A673 (cell line): Measurements from ENCODE around the gene DYNC2LI1. TPM values are rescaled to one million over a fixed set of nuclear protein-coding genes. Genes with fewer than 3 reads are reported as not detected.

Experiments
- BruUV-seq: library from RNA; stranded (reverse); fragments of 400-500 nt; replicated peaks from 2 replicates; lab custom pipeline; 2021; lab: Mats Ljungman, UMichigan
- CTCF ChIA-PET: fragments of 300-600 bp; sonication (Branson Sonifier 250); formaldehyde crosslinking; loops from one replicate; lab custom pipeline; 2022; ENCODE audit warnings: antibody characterized with exemption; lab: Charles Lee
- POLR2A ChIA-PET: fragments of 300-600 bp; sonication (Branson Sonifier 250); formaldehyde crosslinking; loops from one replicate; lab custom pipeline; 2022; ENCODE audit warnings: antibody characterized with exemption; ENCODE audit not compliant: low non-redundant PET; lab: Charles Lee
- DNase-seq: peaks from one replicate; pipeline ENCODE4 v3.0.0-alpha.2; 2015; ENCODE audit warnings: low spot score
- H3K27ac ChIP-seq: fragments of 200-600 bp; sonication (generic); 2 replicates; pipeline ENCODE4 v1.5.1; 2016; ENCODE audit warnings: mixed run types, low read depth, mild to moderate bottlenecking, mixed read lengths, antibody characterized with exemption, low read length; ENCODE audit not compliant: poor library complexity, severe bottlenecking
- H3K27me3 ChIP-seq: fragments of 200-600 bp; sonication (generic); replicated peaks from 2 replicates; pipeline ENCODE4 v1.6.1; 2017; ENCODE audit warnings: mixed run types, low read depth, mild to moderate bottlenecking, mixed read lengths, antibody characterized with exemption, low read length; ENCODE audit not compliant: insufficient read depth, poor library complexity
- H3K36me3 ChIP-seq: fragments of 200-600 bp; sonication (generic); 2 replicates; pipeline ENCODE4 v1.6.1; 2016; ENCODE audit warnings: mixed run types, mild to moderate bottlenecking, mixed read lengths, antibody characterized with exemption, low read length; ENCODE audit not compliant: insufficient read depth, poor library complexity, severe bottlenecking
- H3K4me1 ChIP-seq: fragments of 200-600 bp; sonication (generic); 2 replicates; pipeline ENCODE4 v1.6.1; 2017; ENCODE audit warnings: mixed run types, mild to moderate bottlenecking, mixed read lengths, antibody characterized with exemption, low read length; ENCODE audit not compliant: insufficient read depth, poor library complexity, severe bottlenecking
- H3K4me3 ChIP-seq: fragments of 200-600 bp; sonication (generic); 2 replicates; pipeline ENCODE4 v1.5.1; 2016; ENCODE audit warnings: low read depth, mixed run types, mild to moderate bottlenecking, mixed read lengths, low read length; ENCODE audit not compliant: poor library complexity, severe bottlenecking
- H3K9me3 ChIP-seq: fragments of 200-600 bp; sonication (generic); 2 replicates; pipeline ENCODE4 v1.6.1; 2016; ENCODE audit warnings: mixed run types, low read depth, mild to moderate bottlenecking, mixed read lengths, antibody characterized with exemption, low read length; ENCODE audit not compliant: poor library complexity, severe bottlenecking
- CTCF ChIP-seq: fragments of 300-800, 200-600 bp; sonication (generic); conservative IDR thresholded peaks from 2 replicates; pipeline ENCODE4 v1.5.1; 2017; ENCODE audit warnings: low read depth, mild to moderate bottlenecking, antibody characterized with exemption, low read length, moderate library complexity, mixed read lengths
- EZH2 ChIP-seq: fragments of 200-600 bp; sonication (generic); IDR thresholded peaks from 2 replicates; pipeline ENCODE4 v1.6.1; 2017; ENCODE audit warnings: borderline replicate concordance, low read depth, mild to moderate bottlenecking, mixed read lengths, antibody characterized with exemption, low read length; ENCODE audit not compliant: poor library complexity, severe bottlenecking
- intact Hi-C: fragments of 100-400 bp; cut with micrococcal nuclease; formaldehyde crosslinking; loops from one replicate; pipeline ENCODE4 v1.10.0; 2022; ENCODE audit not compliant: unreplicated experiment
- total RNA-seq: library from RNA; stranded (reverse); gene quantifications from 2 replicates; pipeline ENCODE4 v1.2.3, GENCODE V29; 2021

DYNC2LI1 gene
- total RNA-seq, 1 experiment from 2014 or later, result 14.8 TPM

- Histone ChIP-seq H3K27ac (no peak overlapping the region), H3K36me3 (no peaks in the 10 kb centered on the region), H3K9me3 (no peaks in the 10 kb centered on the region), H3K4me1 (no peaks in the 10 kb centered on the region), H3K4me3 (no peak overlapping the region), H3K27me3 (peaks cover 34% of the 10 kb centered on the region)
- BruUV-seq, result no TSS peak
- TF ChIP-seq CTCF, result no peak
- no peak for TF ChIP-seq EZH2
- no peak for DNase-seq
- intact Hi-C loops, result no loop called here
- ChIA-PET CTCF (no interaction called here), POLR2A (interaction anchor here (0.6 kb wide), 1 partner anchor 909 kb away, joined by 3 read pairs; no protein-coding TSS in a partner anchor)
Measured at GRCh38 chr2:43853141-43854081, 79.6 kb downstream of the DYNC2LI1 start.

GRCh38 chr2:43854671-43855070, 80.8 kb downstream of the DYNC2LI1 start:
- intact Hi-C loops, result no loop called here
- Histone ChIP-seq H3K9me3 (no peaks in the 10 kb centered on the region), H3K4me3 (no peak overlapping the region), H3K36me3 (no peaks in the 10 kb centered on the region), H3K27ac (no peak overlapping the region), H3K4me1 (no peaks in the 10 kb centered on the region), H3K27me3 (peaks cover 44% of the 10 kb centered on the region)
- no peak for DNase-seq
- TF ChIP-seq EZH2, result no peak
- no peak for TF ChIP-seq CTCF
- ChIA-PET POLR2A (no interaction called here), CTCF (interaction anchor here (0.5 kb wide), 1 partner anchor 13 kb away, joined by 3 read pairs; no protein-coding TSS in a partner anchor)
- BruUV-seq, result no TSS peak

GRCh38 chr2:43855292-43855691, 81.5 kb downstream of the DYNC2LI1 start:
- no peaks in the 10 kb centered on the region for H3K4me1 ChIP-seq
- H3K9me3 ChIP-seq, result no peaks in the 10 kb centered on the region
- no TSS peak for BruUV-seq
- CTCF ChIA-PET, result no interaction called here
- H3K27me3 ChIP-seq, result peaks cover 50% of the 10 kb centered on the region
- no peak overlapping the region for H3K27ac ChIP-seq
- H3K4me3 ChIP-seq, result no peak overlapping the region
- no peak for DNase-seq
- intact Hi-C loops, result no loop called here
- POLR2A ChIA-PET, result no interaction called here
- H3K36me3 ChIP-seq, result no peaks in the 10 kb centered on the region
- no peak for TF ChIP-seq EZH2

Other genes with a start within 250 kb of the DYNC2LI1 start
- 35.1 and 39.7 TPM in 2 replicates for gene THADA, start 178.0 kb upstream of the DYNC2LI1 start, total RNA-seq
- 2.2 and 4.7 TPM in 2 replicates for gene PLEKHH2, start 136.8 kb upstream of the DYNC2LI1 start, total RNA-seq
- gene C1GALT1C1L, start 97.6 kb upstream of the DYNC2LI1 start, total RNA-seq, result 0.26 and 0.41 TPM in 2 replicates
- not detected in 2 replicates for gene ABCG5, start 64.8 kb downstream of the DYNC2LI1 start, total RNA-seq
- gene ABCG8, start 64.9 kb downstream of the DYNC2LI1 start, total RNA-seq, result not detected in 2 replicates
- gene LRPPRC, start 221.9 kb downstream of the DYNC2LI1 start, total RNA-seq, result 136 and 144 TPM in 2 replicates